Gastrocnemius medialis (tissue), 4 donors: ENCODE results near the gene SYCE3. TPM values are rescaled to one million over a fixed set of nuclear protein-coding genes. Genes with fewer than 3 reads are reported as not detected.

ENCODE experiments used
- ATAC-seq, 2 donors: fragments of 150-250 bp; one replicate each; pipeline ENCODE4 v1.9.1; 2016
- DNase-seq, 2 donors: peaks; one replicate each; pipeline ENCODE4 v3.0.0-alpha.2; 2019
- H3K27ac ChIP-seq, 4 donors: fragments of 200-600 bp; sonication (generic); 1 replicate in 1 of 4; 2 replicates in 3 of 4; pipeline ENCODE4 v1.5.1; 2016 to 2018; ENCODE audit warnings: mild to moderate bottlenecking in 2 of 4, moderate library complexity in 1 of 4
- H3K27me3 ChIP-seq, 3 donors: fragments of 200-600 bp; sonication (generic) in 2 of 3; 1 replicate in 1 of 3; 2 replicates in 2 of 3; pipeline versions ENCODE4 v1.5.1 to v1.6.0; 2016 to 2019; ENCODE audit warnings: mild to moderate bottlenecking in 1 of 3, moderate library complexity in 1 of 3
- H3K36me3 ChIP-seq, 2 donors: fragments of 200-600 bp; sonication (generic) in 1 of 2; one replicate each; pipeline ENCODE4 v1.5.1; 2017 to 2018
- H3K4me1 ChIP-seq, 2 donors: fragments of 200-600 bp; sonication (generic) in 1 of 2; one replicate each; pipeline ENCODE4 v1.5.1; 2016 to 2017; ENCODE audit warnings: mild to moderate bottlenecking in 2 of 2
- H3K4me3 ChIP-seq, 4 donors: fragments of 200-600 bp; sonication (generic) in 3 of 4; 1 replicate in 1 of 4; 2 replicates in 3 of 4; pipeline ENCODE4 v1.5.1; 2016 to 2019; ENCODE audit warnings: mild to moderate bottlenecking in 2 of 4
- H3K9me3 ChIP-seq, 3 donors: fragments of 200-600 bp; sonication (generic) in 2 of 3; 1 replicate in 1 of 3; 2 replicates in 2 of 3; pipeline ENCODE4 v1.5.1; 2016 to 2019
- CTCF ChIP-seq, 5 experiments: fragments of 450-650 bp in 3 of 5; fragments of 200-600 bp in 2 of 5; sonication (generic) in 2 of 5; IDR thresholded peaks in 4 of 5; conservative IDR thresholded peaks in 1 of 5; 1 replicate in 4 of 5; 2 replicates in 1 of 5; pipeline ENCODE4 v1.5.1; 2016 to 2019; ENCODE audit warnings: antibody characterized with exemption in 5 of 5, mild to moderate bottlenecking in 3 of 5, moderate library complexity in 3 of 5
- POLR2A ChIP-seq, 2 donors: fragments of 450-650 bp; IDR thresholded peaks; one replicate each; pipeline ENCODE4 v1.6.1; 2017; ENCODE audit warnings: antibody characterized with exemption in 2 of 2, mild to moderate bottlenecking in 2 of 2, moderate library complexity in 2 of 2
- in situ Hi-C, 4 donors: fragments of 200-750 bp; cut with MboI; loops; one replicate each; pipeline versions ENCODE4 v1.15.0 to v1.8.0; 2017; ENCODE audit warnings: low sequenced_read_pairs in 4 of 4
- intact Hi-C: fragments of 100-400 bp; cut with DNase I; formaldehyde crosslinking; loops from one replicate; pipeline ENCODE4 v1.15.1; 2023; ENCODE audit warnings: low total_unique reads
- total RNA-seq, 4 donors: library from RNA; depleted of rRNA; stranded (reverse); fragments of >200 nt; gene quantifications; one replicate each; pipeline versions ENCODE4 v1.1.0 to v1.2.3, GENCODE V29; 2016

The SYCE3 gene
- total RNA-seq, 4 donors from 2014 or later, result not detected

GRCh38 chr22:50526834-50527801, 35.6 kb downstream of the SYCE3 start:
- peak in 1 of 2 donors; percentile 45 for DNase-seq
- peaks cover 23 to 36% (median 34%) of the 10 kb centered on the region in 3 donors for H3K27me3 ChIP-seq
- in situ Hi-C loops, result no loop called here
- H3K36me3 ChIP-seq, result peaks cover 0 to 18% of the 10 kb centered on the region in 2 donors
- peak overlapping the region; percentile 68 to 91 (median 83) for H3K4me3 ChIP-seq
- ATAC-seq, result no peak
- intact Hi-C loops, result loop anchor here (5.0 kb wide), 1 partner anchor 100 kb away; the partner anchor contains the start of gene ARSA
- no peaks in the 10 kb centered on the region for H3K9me3 ChIP-seq
- no peak for TF ChIP-seq CTCF (IDR thresholded peaks at IDR 0.05 in 4 of 5, conservative IDR thresholded peaks at IDR 0.05 in 1 of 5)
- TF ChIP-seq POLR2A (IDR thresholded peaks at IDR 0.05), result no peak
- peak overlapping the region; percentile 84 to 92 (median 88) for H3K27ac ChIP-seq
- H3K4me1 ChIP-seq, result peaks cover 15 to 26% of the 10 kb centered on the region in 2 donors

GRCh38 chr22:50526108-50526833, 36.4 kb downstream of the SYCE3 start:
- ATAC-seq, result peak; percentile 18 to 23
- TF ChIP-seq CTCF (IDR thresholded peaks at IDR 0.05 in 4 of 5, conservative IDR thresholded peaks at IDR 0.05 in 1 of 5), result peak; percentile 28 to 62 (median 47)
- TF ChIP-seq POLR2A (IDR thresholded peaks at IDR 0.05), result no peak
- Histone ChIP-seq H3K4me3 (peak overlapping the region; percentile 68 to 91 (median 83)), H3K4me1 (peaks cover 13 to 26% of the 10 kb centered on the region in 2 donors), H3K27ac (peak overlapping the region; percentile 84 to 92 (median 88)), H3K36me3 (peaks cover 0 to 25% of the 10 kb centered on the region in 2 donors), H3K27me3 (peaks cover 17 to 28% (median 25%) of the 10 kb centered on the region in 3 donors), H3K9me3 (no peaks in the 10 kb centered on the region)
- intact Hi-C loops (loop anchor here (5.0 kb wide), 1 partner anchor 101 kb away; the partner anchor contains the start of gene ARSA), in situ Hi-C loops (no loop called here)
- peak in 1 of 2 donors; percentile 46 for DNase-seq

- H3K27me3 ChIP-seq, result peaks cover 12 to 23% (median 21%) of the 10 kb centered on the region in 3 donors
- H3K9me3 ChIP-seq, result no peaks in the 10 kb centered on the region
- ATAC-seq (no peak), DNase-seq (no peak)
- peaks cover 13 to 22% of the 10 kb centered on the region in 2 donors for H3K4me1 ChIP-seq
- H3K36me3 ChIP-seq, result peaks cover 0 to 28% of the 10 kb centered on the region in 2 donors
- in situ Hi-C loops (no loop called here), intact Hi-C loops (loop anchor here (1.0 to 5.0 kb wide), 2 partner anchors 17 to 102 kb away; partner anchors contain the start of genes ARSA and NCAPH2)
- peak overlapping the region; percentile 84 to 92 (median 88) for H3K27ac ChIP-seq
- H3K4me3 ChIP-seq, result peak overlapping the region; percentile 68 to 91 (median 83)
- TF ChIP-seq CTCF (IDR thresholded peaks at IDR 0.05 in 4 of 5, conservative IDR thresholded peaks at IDR 0.05 in 1 of 5) (peak in 1 of 5 experiments; percentile 36), POLR2A (IDR thresholded peaks at IDR 0.05) (no peak)
Measured at GRCh38 chr22:50525858-50526107, 36.9 kb downstream of the SYCE3 start.

GRCh38 chr22:50525104-50525857, 37.4 kb downstream of the SYCE3 start, which contains the start of gene SCO2:
SCO2 (minus strand) TSS chr22:50525598; CDS start chr22:50524411, 1,187 bp downstream.
- in situ Hi-C loops (no loop called here), intact Hi-C loops (loop anchor here (1.0 to 5.0 kb wide), 2 partner anchors 17 to 102 kb away; partner anchors contain the start of genes ARSA and NCAPH2)
- peak within 1 kb of the TSS; percentile 84 to 92 (median 88) for H3K27ac ChIP-seq
- peak within 1 kb of the TSS; percentile 68 to 91 (median 83) for H3K4me3 ChIP-seq
- TF ChIP-seq CTCF (IDR thresholded peaks at IDR 0.05 in 4 of 5, conservative IDR thresholded peaks at IDR 0.05 in 1 of 5), result peak in 4 of 5 experiments; percentile 37 to 57 (median 47)
- TF ChIP-seq POLR2A (IDR thresholded peaks at IDR 0.05), result peak; percentile 68 to 72
- ATAC-seq (peak; percentile 87), DNase-seq (peak; percentile 87 to 91)
- H3K36me3 ChIP-seq, result peaks cover 0 to 28% of the 10 kb centered on the region in 2 donors
- no peaks in the 10 kb centered on the region for H3K9me3 ChIP-seq
- H3K4me1 ChIP-seq, result peaks cover 13 to 18% of the 10 kb centered on the region in 2 donors
- H3K27me3 ChIP-seq, result peaks cover 7 to 18% (median 16%) of the 10 kb centered on the region in 3 donors
